ENCODE data around the gene MIPOL1. TPM values are rescaled to one million over a fixed set of nuclear protein-coding genes. Genes with fewer than 3 reads are reported as not detected.

MIPOL1 gene
- total and polyA plus RNA-seq, 2 of the 13 experiments (the other 11 are each of a cell fraction or from before 2014, with no cell fraction given): 8.6 to 34.2 TPM

GRCh38 chr14:37150414-37150813, 47.3 kb upstream of the MIPOL1 start (continued):
- no peak for TF ChIP-seq ZNF652 (CRISPR knock-in tag; IDR thresholded peaks at IDR 0.05; ENCODE audit: borderline replicate concordance, low read depth)
- peak in 1 of 2 experiments; percentile 29; a peak in 1 of 4 replicates for TF ChIP-seq HMGXB4 (CRISPR knock-in tag; IDR thresholded peaks at IDR 0.05; ENCODE audit: borderline replicate concordance in 1 of 2, low read depth in 1 of 2)
- 0 out of 2 replicates have a peak, but pooled peaks have one; percentile 22 for TF ChIP-seq TFE3 (CRISPR knock-in tag; IDR thresholded peaks at IDR 0.05)
- TF ChIP-seq REPIN1 (CRISPR knock-in tag; IDR thresholded peaks at IDR 0.05; ENCODE audit: borderline replicate concordance, low read depth): no peak
- TF ChIP-seq CTCF (CRISPR knock-in tag; IDR thresholded peaks at IDR 0.05): peak; percentile 78
- TF ChIP-seq ZNF292 (CRISPR knock-in tag; IDR thresholded peaks at IDR 0.05; ENCODE audit: borderline replicate concordance, low read depth): no peak
- TF ChIP-seq TARDBP (CRISPR knock-in tag; IDR thresholded peaks at IDR 0.05): no peak
- no peak for TF ChIP-seq ARID5B (CRISPR knock-in tag; IDR thresholded peaks at IDR 0.05)
- TF ChIP-seq ZBED4 (CRISPR knock-in tag; IDR thresholded peaks at IDR 0.05; ENCODE audit: borderline replicate concordance): peak; percentile 39; the same call in 1 of the 2 replicates
- TF ChIP-seq STAG1 (CRISPR knock-in tag; IDR thresholded peaks at IDR 0.05): peak; percentile 74
- no peak for TF ChIP-seq ZNF513 (CRISPR knock-in tag; conservative IDR thresholded peaks at IDR 0.05)
- no peak for TF ChIP-seq NR0B2 (CRISPR knock-in tag; IDR thresholded peaks at IDR 0.05)
- TF ChIP-seq ZNF317 (CRISPR knock-in tag; IDR thresholded peaks at IDR 0.05): no peak
